Activated CD4-positive, alpha-beta T cell treated with anti-CD3 and anti-CD28 coated beads, Interleukin-2, amount 10 ng/mL, durations not matched to agents 7 days and 5 days (primary cell): ENCODE results near the gene CGREF1. TPM values are rescaled to one million over a fixed set of nuclear protein-coding genes. Genes with fewer than 3 reads are reported as not detected.

Experiments
- CTCF ChIA-PET: fragments of 350-600 bp; sonication (Branson Sonifier 250); formaldehyde crosslinking; loops from one replicate; lab custom pipeline; 2021; ENCODE audit warnings: antibody characterized with exemption; lab: Charles Lee
- POLR2A ChIA-PET: fragments of 350-600 bp; sonication (Branson Sonifier 250); formaldehyde crosslinking; loops from one replicate; lab custom pipeline; 2021; ENCODE audit warnings: antibody characterized with exemption; lab: Charles Lee
- DNase-seq: peaks from one replicate; pipeline ENCODE4 v3.0.0-alpha.2; 2020
- H3K27ac Mint-ChIP-seq: one replicate; pipeline ENCODE4 v1.8.0; 2021; ENCODE audit warnings: mild to moderate bottlenecking, moderate library complexity, mixed read lengths
- H3K27me3 Mint-ChIP-seq: one replicate; pipeline ENCODE4 v1.8.0; 2021; ENCODE audit warnings: mixed read lengths
- H3K36me3 Mint-ChIP-seq: one replicate; pipeline ENCODE4 v1.8.0; 2021; ENCODE audit warnings: low read depth, mixed read lengths
- H3K4me1 Mint-ChIP-seq: one replicate; pipeline ENCODE4 v1.8.0; 2021; ENCODE audit warnings: mixed read lengths
- H3K4me3 Mint-ChIP-seq: one replicate; pipeline ENCODE4 v1.8.0; 2021; ENCODE audit warnings: mild to moderate bottlenecking, moderate library complexity, mixed read lengths
- H3K9me3 Mint-ChIP-seq: one replicate; pipeline ENCODE4 v1.8.0; 2021; ENCODE audit warnings: mixed read lengths
- total RNA-seq, 2 experiments: library from RNA; stranded (reverse); gene quantifications; one replicate each; pipeline ENCODE4 v1.2.3, GENCODE V29; 2021

The CGREF1 gene
- total RNA-seq, 2 experiments from 2014 or later = 0.92 to 1.3 TPM

- no peaks in the 10 kb centered on the region for H3K9me3 Mint-ChIP-seq
- H3K36me3 Mint-ChIP-seq = no peaks in the 10 kb centered on the region
- POLR2A ChIA-PET = no interaction called here
- H3K27me3 Mint-ChIP-seq = peaks cover 2% of the 10 kb centered on the region
- no peak for DNase-seq
- H3K4me3 Mint-ChIP-seq = no peak overlapping the region
- CTCF ChIA-PET = interaction anchor here (0.9 to 2.2 kb wide), 3 partner anchors 12 to 60 kb away, joined by 3 to 6 read pairs (median 3); partner anchors contain the start of gene PRR30
- H3K27ac Mint-ChIP-seq = no peak overlapping the region
- no peaks in the 10 kb centered on the region for H3K4me1 Mint-ChIP-seq
Observed at GRCh38 chr2:27150639-27151230, 31.8 kb upstream of the CGREF1 start.

GRCh38 chr2:27149570-27150405, 30.9 kb upstream of the CGREF1 start:
- CTCF ChIA-PET = interaction anchor here (0.6 to 1.6 kb wide), 4 partner anchors 14 to 306 kb away, joined by 3 read pairs; no protein-coding TSS in a partner anchor

GRCh38 chr2:27148801-27149439, 30.0 kb upstream of the CGREF1 start, which contains the start of gene TCF23:
TSS of gene TCF23 (plus strand) at chr2:27149004. CDS start at chr2:27149134, 130 bp downstream.
- Mint-ChIP-seq H3K27ac (no peak within 1 kb of the TSS), H3K4me3 (no peak within 1 kb of the TSS)
- CTCF ChIA-PET = interaction anchor here (0.6 to 1.8 kb wide), 5 partner anchors 10 to 305 kb away, joined by 3 to 5 read pairs (median 3); no protein-coding TSS in a partner anchor

More at GRCh38 chr2:27149570-27150405, 30.9 kb upstream of the CGREF1 start:
- POLR2A ChIA-PET = no interaction called here
- no peak overlapping the region for H3K4me3 Mint-ChIP-seq
- H3K36me3 Mint-ChIP-seq = no peaks in the 10 kb centered on the region
- H3K9me3 Mint-ChIP-seq = no peaks in the 10 kb centered on the region
- H3K27ac Mint-ChIP-seq = no peak overlapping the region
- peaks cover 2% of the 10 kb centered on the region for H3K27me3 Mint-ChIP-seq
- no peak for DNase-seq
- no peaks in the 10 kb centered on the region for H3K4me1 Mint-ChIP-seq

GRCh38 chr2:27147935-27148334, 29.0 kb upstream of the CGREF1 start:
- ChIA-PET POLR2A (no interaction called here), CTCF (interaction anchor here (0.6 to 1.8 kb wide), 3 partner anchors 11 to 92 kb away, joined by 3 to 5 read pairs (median 4); no protein-coding TSS in a partner anchor)
- H3K36me3 Mint-ChIP-seq = no peaks in the 10 kb centered on the region
- DNase-seq = no peak
- no peak overlapping the region for H3K27ac Mint-ChIP-seq
- no peaks in the 10 kb centered on the region for H3K4me1 Mint-ChIP-seq
- H3K27me3 Mint-ChIP-seq = peaks cover 15% of the 10 kb centered on the region
- H3K9me3 Mint-ChIP-seq = peaks cover 2% of the 10 kb centered on the region
- H3K4me3 Mint-ChIP-seq = no peak overlapping the region

More at GRCh38 chr2:27148801-27149439, 30.0 kb upstream of the CGREF1 start, which contains the start of gene TCF23:
- no peaks in the 10 kb centered on the region for H3K36me3 Mint-ChIP-seq
- no peak for DNase-seq
- peaks cover 6% of the 10 kb centered on the region for H3K27me3 Mint-ChIP-seq
- POLR2A ChIA-PET = no interaction called here
- no peaks in the 10 kb centered on the region for H3K4me1 Mint-ChIP-seq
- no peaks in the 10 kb centered on the region for H3K9me3 Mint-ChIP-seq

- Mint-ChIP-seq H3K36me3 (no peaks in the 10 kb centered on the region), H3K9me3 (peaks cover 2% of the 10 kb centered on the region), H3K27ac (no peak overlapping the region), H3K4me3 (no peak overlapping the region), H3K27me3 (peaks cover 21% of the 10 kb centered on the region), H3K4me1 (no peaks in the 10 kb centered on the region)
- ChIA-PET POLR2A (no interaction called here), CTCF (interaction anchor here (1.5 kb wide), 2 partner anchors 12 to 134 kb away, joined by 4 read pairs; partner anchors contain the start of gene PREB)
- no peak for DNase-seq
Observed at GRCh38 chr2:27145682-27146081, 26.8 kb upstream of the CGREF1 start.

GRCh38 chr2:27143285-27143684, 24.4 kb upstream of the CGREF1 start:
- Mint-ChIP-seq H3K36me3 (no peaks in the 10 kb centered on the region), H3K27me3 (peaks cover 21% of the 10 kb centered on the region), H3K9me3 (peaks cover 2% of the 10 kb centered on the region), H3K27ac (no peak overlapping the region), H3K4me3 (no peak overlapping the region), H3K4me1 (no peaks in the 10 kb centered on the region)
- POLR2A ChIA-PET = no interaction called here
- no peak for DNase-seq
- CTCF ChIA-PET = interaction anchor here (1.0 kb wide), 1 partner anchor 27 kb away, joined by 3 read pairs; no protein-coding TSS in a partner anchor

GRCh38 chr2:27139310-27139709, 20.4 kb upstream of the CGREF1 start, which contains the start of gene PRR30:
TSS of gene PRR30 (minus strand) at chr2:27139410. CDS start at chr2:27138329, 1,081 bp downstream.
- no peak within 1 kb of the TSS for H3K27ac Mint-ChIP-seq
- CTCF ChIA-PET = interaction anchor here (1.0 to 1.6 kb wide), 2 partner anchors 12 to 15 kb away, joined by 3 to 4 read pairs; partner anchors contain the start of gene ABHD1

GRCh38 chr2:27138111-27138510, 19.2 kb upstream of the CGREF1 start:
- H3K9me3 Mint-ChIP-seq = peaks cover 1% of the 10 kb centered on the region
- H3K4me1 Mint-ChIP-seq = peaks cover 20% of the 10 kb centered on the region
- peaks cover 10% of the 10 kb centered on the region for H3K27me3 Mint-ChIP-seq
- peaks cover 2% of the 10 kb centered on the region for H3K36me3 Mint-ChIP-seq
- no peak for DNase-seq
- CTCF ChIA-PET = interaction anchor here (1.6 kb wide), 1 partner anchor 13 kb away, joined by 3 read pairs; no protein-coding TSS in a partner anchor
- POLR2A ChIA-PET = no interaction called here
- no peak overlapping the region for H3K4me3 Mint-ChIP-seq
- H3K27ac Mint-ChIP-seq = no peak overlapping the region

More at GRCh38 chr2:27139310-27139709, 20.4 kb upstream of the CGREF1 start, which contains the start of gene PRR30:
- no peaks in the 10 kb centered on the region for H3K36me3 Mint-ChIP-seq
- no peak for DNase-seq
- peaks cover 2% of the 10 kb centered on the region for H3K9me3 Mint-ChIP-seq
- peaks cover 19% of the 10 kb centered on the region for H3K27me3 Mint-ChIP-seq
- H3K4me1 Mint-ChIP-seq = peaks cover 12% of the 10 kb centered on the region
- H3K4me3 Mint-ChIP-seq = no peak within 1 kb of the TSS
- POLR2A ChIA-PET = no interaction called here

- CTCF ChIA-PET = no interaction called here
Observed at GRCh38 chr2:27137322-27137935, 18.5 kb upstream of the CGREF1 start.

GRCh38 chr2:27136751-27137150, 17.8 kb upstream of the CGREF1 start:
- no peak for DNase-seq
- H3K36me3 Mint-ChIP-seq = peaks cover 10% of the 10 kb centered on the region
- H3K27ac Mint-ChIP-seq = no peak overlapping the region
- no peaks in the 10 kb centered on the region for H3K9me3 Mint-ChIP-seq
- no peak overlapping the region for H3K4me3 Mint-ChIP-seq
- CTCF ChIA-PET = no interaction called here
- peaks cover 28% of the 10 kb centered on the region for H3K4me1 Mint-ChIP-seq
- H3K27me3 Mint-ChIP-seq = no peaks in the 10 kb centered on the region
- POLR2A ChIA-PET = no interaction called here

More at GRCh38 chr2:27137322-27137935, 18.5 kb upstream of the CGREF1 start:
- Mint-ChIP-seq H3K27me3 (peaks cover 4% of the 10 kb centered on the region), H3K9me3 (no peaks in the 10 kb centered on the region), H3K36me3 (peaks cover 9% of the 10 kb centered on the region), H3K27ac (no peak overlapping the region), H3K4me1 (peaks cover 26% of the 10 kb centered on the region), H3K4me3 (no peak overlapping the region)
- no peak for DNase-seq
- POLR2A ChIA-PET = no interaction called here

- ChIA-PET POLR2A (no interaction called here), CTCF (interaction anchor here (1.0 to 2.5 kb wide), 2 partner anchors 12 to 14 kb away, joined by 3 to 11 read pairs; partner anchors contain the start of gene ABHD1)
- H3K36me3 Mint-ChIP-seq = peaks cover 21% of the 10 kb centered on the region
- H3K9me3 Mint-ChIP-seq = no peaks in the 10 kb centered on the region
- no peaks in the 10 kb centered on the region for H3K27me3 Mint-ChIP-seq
- H3K27ac Mint-ChIP-seq = peak overlapping the region; percentile 94
- peak overlapping the region; percentile 79 for H3K4me3 Mint-ChIP-seq
- H3K4me1 Mint-ChIP-seq = peaks cover 29% of the 10 kb centered on the region
- no peak for DNase-seq
Observed at GRCh38 chr2:27135478-27135955, 16.6 kb upstream of the CGREF1 start.
